ENCODE measurements around the gene ERFE. TPM values are rescaled to one million over a fixed set of nuclear protein-coding genes. Genes with fewer than 3 reads are reported as not detected.
"Not testable (repeated sequence)": the region's sequence is repeated elsewhere in the genome, so short reads cannot be mapped to it uniquely, and the experiment has no call there.

ERFE gene
- polyA plus RNA-seq, 4 donors, result 4.5 to 7.0 (median 6.0) TPM

- no peak for DNase-seq (ENCODE audit: low read depth in 4 of 4, low spot score in 3 of 4)
Measured at GRCh38 chr2:238166391-238167343, 7.9 kb downstream of the ERFE start.

GRCh38 chr2:238167344-238167715 is 8.6 kb downstream of the ERFE start:
- DNase-seq (ENCODE audit: low read depth in 4 of 4, low spot score in 3 of 4), result no peak

GRCh38 chr2:238167761-238168160 is 9.0 kb downstream of the ERFE start:
- no peak for DNase-seq (ENCODE audit: low read depth in 4 of 4, low spot score in 3 of 4)

- DNase-seq (ENCODE audit: low read depth in 4 of 4, low spot score in 3 of 4), result no peak
Measured at GRCh38 chr2:238168196-238169047, 9.7 kb downstream of the ERFE start.

- DNase-seq (ENCODE audit: low read depth in 4 of 4, low spot score in 3 of 4), result no peak
Measured at GRCh38 chr2:238169048-238169707, 10.4 kb downstream of the ERFE start.

GRCh38 chr2:238169708-238170251 is 11.0 kb downstream of the ERFE start:
- DNase-seq (ENCODE audit: low read depth in 4 of 4, low spot score in 3 of 4), result peak in 1 of 4 donors; percentile 48

- DNase-seq (ENCODE audit: low read depth in 4 of 4, low spot score in 3 of 4), result no peak
Measured at GRCh38 chr2:238170386-238171071, 11.8 kb downstream of the ERFE start.

GRCh38 chr2:238171072-238171431 is 12.3 kb downstream of the ERFE start:
- not testable (repeated sequence) for DNase-seq (ENCODE audit: low read depth in 4 of 4, low spot score in 3 of 4)

- no peak for DNase-seq (ENCODE audit: low read depth in 4 of 4, low spot score in 3 of 4)
Measured at GRCh38 chr2:238171575-238172187, 12.9 kb downstream of the ERFE start.

- no peak for DNase-seq (ENCODE audit: low read depth in 4 of 4, low spot score in 3 of 4)
Measured at GRCh38 chr2:238172439-238172838, 13.7 kb downstream of the ERFE start.

GRCh38 chr2:238173692-238174091 is 14.9 kb downstream of the ERFE start:
- DNase-seq (ENCODE audit: low read depth in 4 of 4, low spot score in 3 of 4), result no peak

GRCh38 chr2:238174291-238174690 is 15.5 kb downstream of the ERFE start:
- no peak for DNase-seq (ENCODE audit: low read depth in 4 of 4, low spot score in 3 of 4)

GRCh38 chr2:238174701-238175100 is 15.9 kb downstream of the ERFE start:
- no peak for DNase-seq (ENCODE audit: low read depth in 4 of 4, low spot score in 3 of 4)

- DNase-seq (ENCODE audit: low read depth in 4 of 4, low spot score in 3 of 4), result no peak
Measured at GRCh38 chr2:238176613-238177012, 17.8 kb downstream of the ERFE start.

- DNase-seq (ENCODE audit: low read depth in 4 of 4, low spot score in 3 of 4), result no peak
Measured at GRCh38 chr2:238180554-238180953, 21.8 kb downstream of the ERFE start.

GRCh38 chr2:238182362-238182761 is 23.6 kb downstream of the ERFE start:
- no peak for DNase-seq (ENCODE audit: low read depth in 4 of 4, low spot score in 3 of 4)

- DNase-seq (ENCODE audit: low read depth in 4 of 4, low spot score in 3 of 4), result no peak
Measured at GRCh38 chr2:238183821-238184220, 25.1 kb downstream of the ERFE start.

GRCh38 chr2:238187618-238188548 is 29.1 kb downstream of the ERFE start:
- no peak for DNase-seq (ENCODE audit: low read depth in 4 of 4, low spot score in 3 of 4)

GRCh38 chr2:238190445-238190844 is 31.7 kb downstream of the ERFE start:
- DNase-seq (ENCODE audit: low read depth in 4 of 4, low spot score in 3 of 4), result no peak

All from right renal pelvis (tissue), 4 donors.